Keratinocyte (primary cell): ENCODE measurements around the gene LY6G5B. TPM values are rescaled to one million over a fixed set of nuclear protein-coding genes. Genes with fewer than 3 reads are reported as not detected.

Source experiments
- DNase-seq: peaks from one replicate; pipeline ENCODE4 v3.0.0-alpha.2; 2011; ENCODE audit warnings: low read depth, missing footprints, low spot score
- FAIRE-seq: peaks from 2 replicates; lab custom pipeline; 2011; peaks lifted over from hg19 to GRCh38; lab: Jason Lieb, UNC
- H2AFZ ChIP-seq: 2 replicates; pipeline ENCODE4 v1.6.0; 2012; ENCODE audit warnings: low read length, control low read depth, inconsistent platforms; ENCODE audit not compliant: control insufficient read depth
- H3K27ac ChIP-seq: 2 replicates; pipeline ENCODE4 v1.5.1; 2011; ENCODE audit warnings: low read length; ENCODE audit not compliant: control insufficient read depth, insufficient read depth
- H3K27me3 ChIP-seq: 3 replicates; pipeline ENCODE4 v1.6.0; 2011; ENCODE audit warnings: low read length; ENCODE audit not compliant: control insufficient read depth, insufficient read depth; ENCODE audit errors: extremely low read depth
- H3K36me3 ChIP-seq, 2 experiments: 2 replicates in 1 of 2; 3 replicates in 1 of 2; pipeline ENCODE4 v1.5.1; 2011; ENCODE audit warnings: low read length in 2 of 2, mild to moderate bottlenecking in 1 of 2; ENCODE audit not compliant: control insufficient read depth in 2 of 2, insufficient read depth in 2 of 2; ENCODE audit errors: extremely low read depth in 1 of 2
- H3K4me1 ChIP-seq: 3 replicates; pipeline ENCODE4 v1.5.1; 2011; ENCODE audit warnings: low read length; ENCODE audit not compliant: control insufficient read depth, insufficient read depth; ENCODE audit errors: extremely low read depth
- H3K4me2 ChIP-seq: 3 replicates; pipeline ENCODE4 v1.6.0; 2011; ENCODE audit warnings: low read depth, low read length; ENCODE audit not compliant: control insufficient read depth, insufficient read depth; ENCODE audit errors: extremely low read depth
- H3K4me3 ChIP-seq, 3 experiments: fragments of 200-600 bp in 1 of 3; sonication (generic) in 1 of 3; 2 replicates in 2 of 3; 3 replicates in 1 of 3; pipeline ENCODE4 v1.5.1; 2011 to 2016; ENCODE audit warnings: low read length in 3 of 3, mild to moderate bottlenecking in 3 of 3, control low read depth in 2 of 3, inconsistent platforms in 1 of 3, low read depth in 1 of 3, mixed read lengths in 1 of 3, mixed run types in 1 of 3, moderate library complexity in 1 of 3; ENCODE audit not compliant: control insufficient read depth in 2 of 3, insufficient read depth in 2 of 3; ENCODE audit errors: extremely low read depth in 1 of 3
- H3K79me2 ChIP-seq: 2 replicates; pipeline ENCODE4 v1.6.0; 2012; ENCODE audit warnings: low read length; ENCODE audit not compliant: control insufficient read depth, insufficient read depth
- H3K9ac ChIP-seq: 3 replicates; pipeline ENCODE4 v1.6.0; 2011; ENCODE audit warnings: low read length; ENCODE audit not compliant: control insufficient read depth, insufficient read depth; ENCODE audit errors: extremely low read depth
- H3K9me1 ChIP-seq: 3 replicates; pipeline ENCODE4 v1.6.0; 2011; ENCODE audit warnings: low read length; ENCODE audit not compliant: control insufficient read depth, insufficient read depth; ENCODE audit errors: extremely low read depth
- H3K9me3 ChIP-seq: 2 replicates; pipeline ENCODE4 v1.5.1; 2012; ENCODE audit warnings: low read depth, low read length; ENCODE audit not compliant: control insufficient read depth
- H4K20me1 ChIP-seq: 3 replicates; pipeline ENCODE4 v1.6.0; 2011; ENCODE audit warnings: low read length; ENCODE audit not compliant: control insufficient read depth, insufficient read depth; ENCODE audit errors: extremely low read depth
- CTCF ChIP-seq, 3 experiments: IDR thresholded peaks in 1 of 3; conservative IDR thresholded peaks in 1 of 3; optimal IDR thresholded peaks in 1 of 3; 2 replicates in 2 of 3; 3 replicates in 1 of 3; pipeline versions ENCODE3 to v1.5.1; 2011; ENCODE audit warnings: low read length in 3 of 3, mild to moderate bottlenecking in 3 of 3, moderate library complexity in 2 of 3, control low read depth in 1 of 3, inconsistent platforms in 1 of 3; ENCODE audit not compliant: insufficient read depth in 2 of 3; ENCODE audit errors: extremely low read depth in 1 of 3
- EZH2 ChIP-seq: IDR thresholded peaks from one replicate; pipeline ENCODE4 v1.6.1; 2012; ENCODE audit warnings: inconsistent platforms, mild to moderate bottlenecking, low read length, moderate library complexity
- dilution Hi-C: fragments of 300-500 bp; cut with MboI; formaldehyde crosslinking; loops from one replicate; pipeline ENCODE4 v1.7.0; 2020; ENCODE audit warnings: low sequenced_read_pairs; ENCODE audit not compliant: extremely low pct_ligation_motif_present
- polyA plus RNA-seq, 5 experiments: library from polyadenylated mRNA; depleted of rRNA in 3 of 5; stranded (reverse) in 3 of 5; stranded (forward) in 1 of 5; unstranded in 1 of 5; fragments of >200 nt; gene quantifications; 1 replicate in 1 of 5; 2 replicates in 3 of 5; 3 replicates in 1 of 5; pipeline versions ENCODE4 v1.2.1 to v1.2.3, GENCODE V29; 2011 to 2012; ENCODE audit warnings: missing spikeins in 2 of 5, low read depth in 1 of 5, low replicate concordance in 1 of 5

Gene LY6G5B
- polyA plus RNA-seq, 1 donor (not counting 4 experiments of a cell fraction or from before 2014, with no cell fraction given) = 5.2 TPM

DNA sequence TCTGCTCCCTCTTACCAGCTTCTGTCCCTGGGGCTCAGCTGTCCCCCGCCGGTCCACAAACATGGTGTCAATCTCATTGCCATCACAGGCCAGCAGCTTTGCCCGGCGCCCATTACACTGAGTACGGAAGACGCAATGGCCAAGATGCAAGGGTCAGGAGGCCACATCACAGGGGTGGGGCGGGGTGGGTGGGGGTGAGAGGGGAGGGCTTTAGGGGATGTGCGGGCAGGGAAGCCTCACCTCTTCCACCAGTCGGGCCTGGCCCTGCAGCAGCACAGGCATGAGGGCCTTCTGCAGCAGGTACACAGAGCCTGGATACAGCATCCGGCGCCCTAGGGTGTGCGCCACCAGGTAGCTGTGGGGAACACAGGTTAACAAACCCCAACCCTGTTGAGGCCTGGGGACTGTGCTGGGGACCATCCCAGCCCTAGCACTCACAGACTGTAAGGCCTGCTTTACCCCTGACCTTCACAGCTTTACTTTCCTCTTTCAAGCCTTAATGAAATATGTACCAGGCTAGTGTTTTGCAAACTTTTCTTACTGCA, 21.9 kb downstream of the LY6G5B start:
- dilution Hi-C loops = no loop called here
- no peaks in the 10 kb centered on the region for H3K27me3 ChIP-seq
- DNase-seq (no peak), FAIRE-seq (no peak)
- no peaks in the 10 kb centered on the region for H4K20me1 ChIP-seq
- no peaks in the 10 kb centered on the region for H3K9me1 ChIP-seq
- no peak overlapping the region for H3K4me3 ChIP-seq
- no peak overlapping the region for H3K4me2 ChIP-seq
- H3K9ac ChIP-seq = no peak overlapping the region
- H3K27ac ChIP-seq = no peak overlapping the region
- no peak for TF ChIP-seq EZH2
- TF ChIP-seq CTCF (optimal IDR thresholded peaks at IDR 0.05 in 1 of 3, IDR thresholded peaks at IDR 0.05 in 1 of 3, conservative IDR thresholded peaks at IDR 0.05 in 1 of 3; ENCODE audit: extremely low read depth in 1 of 3, insufficient read depth in 2 of 3, low read length in 3 of 3) = no peak
- H3K79me2 ChIP-seq = no peaks in the 10 kb centered on the region
- no peak overlapping the region for H2AFZ ChIP-seq
- no peaks in the 10 kb centered on the region for H3K4me1 ChIP-seq
- no peaks in the 10 kb centered on the region for H3K9me3 ChIP-seq
- H3K36me3 ChIP-seq = peaks cover 22 to 41% of the 10 kb centered on the region in 2 experiments

DNA sequence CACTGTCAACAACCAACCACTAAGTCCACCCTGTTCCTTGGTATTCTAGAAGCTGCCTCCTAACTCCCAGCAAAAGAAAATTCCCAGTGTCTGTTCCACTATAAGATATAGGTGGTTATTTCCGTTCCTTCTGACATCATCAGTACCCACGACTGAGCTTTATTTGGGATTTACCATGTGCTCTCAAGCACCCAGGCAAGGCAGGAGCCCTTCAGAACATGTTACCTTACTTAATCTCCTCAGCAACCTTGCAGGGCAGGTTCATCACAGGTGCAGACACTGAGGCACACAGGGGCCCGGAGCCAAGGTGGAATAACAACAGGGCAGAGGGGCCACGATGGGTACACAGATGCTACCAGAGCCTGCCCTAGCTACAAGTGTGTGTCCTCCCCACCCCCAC, 22.6 kb downstream of the LY6G5B start:
- TF ChIP-seq EZH2 (no peak), CTCF (optimal IDR thresholded peaks at IDR 0.05 in 1 of 3, IDR thresholded peaks at IDR 0.05 in 1 of 3, conservative IDR thresholded peaks at IDR 0.05 in 1 of 3; ENCODE audit: extremely low read depth in 1 of 3, insufficient read depth in 2 of 3, low read length in 3 of 3) (no peak)
- H3K36me3 ChIP-seq = peaks cover 22 to 39% of the 10 kb centered on the region in 2 experiments
- no peaks in the 10 kb centered on the region for H3K79me2 ChIP-seq
- no peaks in the 10 kb centered on the region for H3K4me1 ChIP-seq
- H3K27ac ChIP-seq = no peak overlapping the region
- no peak overlapping the region for H2AFZ ChIP-seq
- no peak overlapping the region for H3K9ac ChIP-seq
- H3K4me2 ChIP-seq = no peak overlapping the region
- dilution Hi-C loops = no loop called here
- no peaks in the 10 kb centered on the region for H3K9me3 ChIP-seq
- no peaks in the 10 kb centered on the region for H3K27me3 ChIP-seq
- DNase-seq (no peak), FAIRE-seq (no peak)
- no peak overlapping the region for H3K4me3 ChIP-seq
- no peaks in the 10 kb centered on the region for H4K20me1 ChIP-seq
- no peaks in the 10 kb centered on the region for H3K9me1 ChIP-seq
